Measurements from ENCODE around the gene CTNND2. TPM values are rescaled to one million over a fixed set of nuclear protein-coding genes. Genes with fewer than 3 reads are reported as not detected.

The CTNND2 gene
- total RNA-seq, 1 donor from 2014 or later: 13.9 TPM

DNA sequence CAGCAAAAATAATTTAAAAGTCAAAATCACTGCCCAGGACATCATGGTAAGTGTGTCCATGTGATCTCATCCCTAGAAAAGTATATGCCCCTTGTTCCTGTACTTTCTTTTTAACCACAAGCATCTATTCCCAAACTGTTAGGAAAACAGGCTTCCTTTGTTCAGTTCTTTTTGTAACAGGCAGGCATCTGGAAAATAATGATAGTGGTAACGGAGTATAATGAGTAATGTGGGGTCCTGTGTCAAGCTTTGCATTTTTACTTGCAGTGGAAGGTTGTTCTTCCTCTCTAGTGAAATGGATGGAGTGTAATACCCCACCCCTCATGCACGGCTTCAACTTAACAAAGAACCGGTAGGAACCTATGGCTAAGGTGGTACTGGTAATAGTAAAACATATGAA, 532.1 kb downstream of the CTNND2 start:
- H3K9me3 ChIP-seq (ENCODE audit: low read depth): no peaks in the 10 kb centered on the region
- Mint-ChIP-seq H3K4me1 (peaks cover 6% of the 10 kb centered on the region), H3K4me3 (no peak overlapping the region), H3K27ac (no peak overlapping the region), H3K27me3 (ENCODE audit: insufficient read depth, low read depth) (no peaks in the 10 kb centered on the region), H3K36me3 (peaks cover 14% of the 10 kb centered on the region), H3K9me3 (no peaks in the 10 kb centered on the region)
- no peaks in the 10 kb centered on the region for H3F3A ChIP-seq (ENCODE audit: low read depth)
- H3K27me3 ChIP-seq: no peaks in the 10 kb centered on the region
- no peaks in the 10 kb centered on the region for H3K36me3 ChIP-seq
- no peak overlapping the region for H2AFZ ChIP-seq (replicated peaks)
- no peak for DNase-seq (ENCODE audit: low spot score)
- no peaks in the 10 kb centered on the region for H3K79me2 ChIP-seq (ENCODE audit: low read depth)
- no peak overlapping the region for H3K4me2 ChIP-seq
- no peak overlapping the region for H3K27ac ChIP-seq
- TF ChIP-seq, protein P1, sequence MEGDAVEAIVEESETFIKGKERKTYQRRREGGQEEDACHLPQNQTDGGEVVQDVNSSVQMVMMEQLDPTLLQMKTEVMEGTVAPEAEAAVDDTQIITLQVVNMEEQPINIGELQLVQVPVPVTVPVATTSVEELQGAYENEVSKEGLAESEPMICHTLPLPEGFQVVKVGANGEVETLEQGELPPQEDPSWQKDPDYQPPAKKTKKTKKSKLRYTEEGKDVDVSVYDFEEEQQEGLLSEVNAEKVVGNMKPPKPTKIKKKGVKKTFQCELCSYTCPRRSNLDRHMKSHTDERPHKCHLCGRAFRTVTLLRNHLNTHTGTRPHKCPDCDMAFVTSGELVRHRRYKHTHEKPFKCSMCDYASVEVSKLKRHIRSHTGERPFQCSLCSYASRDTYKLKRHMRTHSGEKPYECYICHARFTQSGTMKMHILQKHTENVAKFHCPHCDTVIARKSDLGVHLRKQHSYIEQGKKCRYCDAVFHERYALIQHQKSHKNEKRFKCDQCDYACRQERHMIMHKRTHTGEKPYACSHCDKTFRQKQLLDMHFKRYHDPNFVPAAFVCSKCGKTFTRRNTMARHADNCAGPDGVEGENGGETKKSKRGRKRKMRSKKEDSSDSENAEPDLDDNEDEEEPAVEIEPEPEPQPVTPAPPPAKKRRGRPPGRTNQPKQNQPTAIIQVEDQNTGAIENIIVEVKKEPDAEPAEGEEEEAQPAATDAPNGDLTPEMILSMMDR (IDR thresholded peaks at IDR 0.05): no peak
- TF ChIP-seq EZH2 (IDR thresholded peaks at IDR 0.05): no peak
- no peak for TF ChIP-seq EZH2phosphoT487 (IDR thresholded peaks at IDR 0.05)
- no peak overlapping the region for H3K9ac ChIP-seq
- no peak overlapping the region for H3K4me3 ChIP-seq
- no peaks in the 10 kb centered on the region for H4K20me1 ChIP-seq (ENCODE audit: low read depth)
- H3K4me1 ChIP-seq: no peaks in the 10 kb centered on the region

DNA sequence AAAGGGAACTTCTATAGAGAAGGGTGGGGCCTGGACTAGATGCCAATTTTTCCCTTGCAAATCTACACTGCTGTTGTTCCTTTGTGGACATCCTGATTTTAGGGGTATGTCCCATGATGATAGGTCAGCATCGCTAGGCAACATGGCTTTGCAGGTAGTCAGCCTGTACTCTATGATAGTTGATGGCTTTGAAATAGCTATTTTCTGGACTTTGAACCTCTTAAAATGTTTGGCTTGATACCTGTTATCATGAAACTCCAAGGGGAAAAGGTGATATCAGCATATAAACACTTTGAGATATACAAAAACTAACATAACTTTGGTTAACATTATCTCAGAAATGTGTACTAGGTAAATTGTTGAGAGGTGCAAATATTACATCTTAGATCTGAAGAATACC, 533.2 kb downstream of the CTNND2 start:
- TF ChIP-seq EZH2phosphoT487 (IDR thresholded peaks at IDR 0.05) (no peak), EZH2 (IDR thresholded peaks at IDR 0.05) (no peak)
- TF ChIP-seq, protein P1 (IDR thresholded peaks at IDR 0.05): no peak
- no peak overlapping the region for H3K4me2 ChIP-seq
- no peaks in the 10 kb centered on the region for H3K27me3 ChIP-seq
- DNase-seq (ENCODE audit: low spot score): no peak
- no peaks in the 10 kb centered on the region for H4K20me1 ChIP-seq (ENCODE audit: low read depth)
- H3K9ac ChIP-seq: no peak overlapping the region
- no peaks in the 10 kb centered on the region for H3K36me3 ChIP-seq
- no peak overlapping the region for H3K27ac Mint-ChIP-seq
- no peaks in the 10 kb centered on the region for H3F3A ChIP-seq (ENCODE audit: low read depth)
- H3K36me3 Mint-ChIP-seq: peaks cover 10% of the 10 kb centered on the region
- no peak overlapping the region for H3K4me3 ChIP-seq
- H3K79me2 ChIP-seq (ENCODE audit: low read depth): no peaks in the 10 kb centered on the region
- H3K4me3 Mint-ChIP-seq: no peak overlapping the region
- no peaks in the 10 kb centered on the region for H3K27me3 Mint-ChIP-seq (ENCODE audit: insufficient read depth, low read depth)
- no peaks in the 10 kb centered on the region for H3K9me3 Mint-ChIP-seq
- H2AFZ ChIP-seq (replicated peaks): no peak overlapping the region
- H3K27ac ChIP-seq: no peak overlapping the region
- no peaks in the 10 kb centered on the region for H3K9me3 ChIP-seq (ENCODE audit: low read depth)
- peaks cover 6% of the 10 kb centered on the region for H3K4me1 Mint-ChIP-seq
- no peaks in the 10 kb centered on the region for H3K4me1 ChIP-seq

DNA sequence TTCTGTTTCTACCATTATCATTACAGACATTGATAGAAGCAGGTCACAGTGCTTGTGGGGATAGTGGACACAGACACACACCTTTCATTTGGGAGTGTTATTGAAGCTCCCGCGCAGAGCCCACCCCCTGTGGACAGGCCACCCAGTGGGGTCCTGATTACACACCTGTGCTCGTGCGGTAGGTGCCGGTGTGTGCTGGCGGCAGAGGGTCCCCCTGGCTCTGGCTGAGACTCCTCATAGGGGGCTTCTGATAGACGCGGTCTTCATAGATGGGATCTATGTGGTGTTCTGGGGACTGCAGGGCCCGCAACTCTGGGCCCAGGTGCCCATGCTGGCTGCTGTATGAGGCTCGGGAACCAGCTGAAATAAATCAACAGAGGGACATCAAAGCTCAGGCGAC, 539.7 kb downstream of the CTNND2 start:
- H4K20me1 ChIP-seq (ENCODE audit: low read depth): no peaks in the 10 kb centered on the region
- H3K27ac Mint-ChIP-seq: no peak overlapping the region
- no peak overlapping the region for H3K9ac ChIP-seq

More for the DNA sequence above, 539.7 kb downstream of the CTNND2 start:
- Histone ChIP-seq H3K27me3 (no peaks in the 10 kb centered on the region), H3K4me3 (no peak overlapping the region), H3F3A (ENCODE audit: low read depth) (no peaks in the 10 kb centered on the region), H3K79me2 (ENCODE audit: low read depth) (no peaks in the 10 kb centered on the region), H3K9me3 (ENCODE audit: low read depth) (no peaks in the 10 kb centered on the region), H3K4me2 (no peak overlapping the region), H3K4me1 (no peaks in the 10 kb centered on the region), H3K36me3 (peaks cover 7% of the 10 kb centered on the region), H3K27ac (no peak overlapping the region), H2AFZ (replicated peaks) (no peak overlapping the region)
- no peaks in the 10 kb centered on the region for H3K9me3 Mint-ChIP-seq
- DNase-seq (ENCODE audit: low spot score): no peak
- TF ChIP-seq EZH2phosphoT487 (IDR thresholded peaks at IDR 0.05): no peak
- no peak for TF ChIP-seq EZH2 (IDR thresholded peaks at IDR 0.05)
- TF ChIP-seq, protein P1 (IDR thresholded peaks at IDR 0.05): no peak
- H3K36me3 Mint-ChIP-seq: peaks cover 53% of the 10 kb centered on the region
- peaks cover 3% of the 10 kb centered on the region for H3K27me3 Mint-ChIP-seq (ENCODE audit: insufficient read depth, low read depth)
- H3K4me3 Mint-ChIP-seq: no peak overlapping the region
- H3K4me1 Mint-ChIP-seq: no peaks in the 10 kb centered on the region
